Right atrium auricular region (tissue), 2 donors: ENCODE measurements around the gene FMNL1. TPM values are rescaled to one million over a fixed set of nuclear protein-coding genes. Genes with fewer than 3 reads are reported as not detected.

Experiments
- DNase-seq: peaks from one replicate; pipeline ENCODE4 v3.0.0-alpha.2; 2019; ENCODE audit warnings: low spot score
- H3K27ac ChIP-seq, 2 donors: fragments of 200-600 bp; sonication (generic); 1 replicate in 1 of 2; 2 replicates in 1 of 2; pipeline ENCODE4 v1.5.1; 2016 to 2019
- H3K27me3 ChIP-seq, 2 donors: fragments of 200-600 bp; sonication (generic); one replicate each; pipeline versions ENCODE4 v1.5.1 to v1.6.0; 2017 to 2019
- H3K36me3 ChIP-seq: fragments of 200-600 bp; sonication (generic); one replicate; pipeline ENCODE4 v1.5.1; 2016
- H3K4me1 ChIP-seq, 2 donors: fragments of 200-600 bp; sonication (generic); one replicate each; pipeline versions ENCODE4 v1.5.1 to v1.6.0; 2017 to 2019
- H3K4me3 ChIP-seq, 2 donors: fragments of 200-600 bp; sonication (generic); 1 replicate in 1 of 2; 2 replicates in 1 of 2; pipeline ENCODE4 v1.5.1; 2017 to 2019; ENCODE audit warnings: mild to moderate bottlenecking in 1 of 2, moderate library complexity in 1 of 2
- H3K9me3 ChIP-seq, 2 donors: fragments of 200-600 bp; sonication (generic); one replicate each; pipeline ENCODE4 v1.5.1; 2019
- CTCF ChIP-seq, 2 donors: fragments of 200-600 bp; sonication (generic); IDR thresholded peaks; one replicate each; pipeline ENCODE4 v1.5.1; 2019; ENCODE audit warnings: antibody characterized with exemption in 2 of 2
- total RNA-seq, 2 donors: library from RNA; depleted of rRNA; stranded (reverse); fragments of >200 nt; gene quantifications; one replicate each; pipeline ENCODE4 v1.1.0, GENCODE V29; 2016

Gene FMNL1
- total RNA-seq, 2 donors from 2014 or later = 7.6 to 13.6 TPM

- H3K4me1 ChIP-seq = peaks cover 0 to 39% of the 10 kb centered on the region in 2 donors
- DNase-seq = no peak
- no peaks in the 10 kb centered on the region for H3K9me3 ChIP-seq
- peaks cover 36% of the 10 kb centered on the region for H3K36me3 ChIP-seq
- TF ChIP-seq CTCF (IDR thresholded peaks at IDR 0.05) = no peak
- H3K27ac ChIP-seq = peak within 1 kb of the TSS; percentile 44 to 61
- peak within 1 kb of the TSS; percentile 48 to 66 for H3K4me3 ChIP-seq
- H3K27me3 ChIP-seq = no peaks in the 10 kb centered on the region
These were observed 40.2 kb downstream of the FMNL1 start, which contains the start of gene SPATA32 for GRCh38 chr17:45261577-45262515. Gene SPATA32 (minus strand): TSS chr17:45262094. CDS start chr17:45262016, 78 bp downstream.

- TF ChIP-seq CTCF (IDR thresholded peaks at IDR 0.05) = no peak
- no peak for DNase-seq
- H3K27me3 ChIP-seq = no peaks in the 10 kb centered on the region
- no peaks in the 10 kb centered on the region for H3K9me3 ChIP-seq
- H3K4me1 ChIP-seq = peaks cover 0 to 39% of the 10 kb centered on the region in 2 donors
- peak overlapping the region in 1 of 2 donors; percentile 66 for H3K4me3 ChIP-seq
- peak overlapping the region; percentile 44 to 61 for H3K27ac ChIP-seq
- peaks cover 46% of the 10 kb centered on the region for H3K36me3 ChIP-seq
These were observed 41.1 kb downstream of the FMNL1 start for GRCh38 chr17:45262516-45263476.

GRCh38 chr17:45263477-45263860, 41.8 kb downstream of the FMNL1 start:
- H3K27me3 ChIP-seq = no peaks in the 10 kb centered on the region
- no peak for TF ChIP-seq CTCF (IDR thresholded peaks at IDR 0.05)
- H3K4me3 ChIP-seq = no peak overlapping the region
- H3K4me1 ChIP-seq = peaks cover 0 to 39% of the 10 kb centered on the region in 2 donors
- DNase-seq = no peak
- peaks cover 53% of the 10 kb centered on the region for H3K36me3 ChIP-seq
- H3K9me3 ChIP-seq = no peaks in the 10 kb centered on the region
- peak overlapping the region; percentile 38 to 61 for H3K27ac ChIP-seq

GRCh38 chr17:45264430-45264829, 42.7 kb downstream of the FMNL1 start:
- Histone ChIP-seq H3K27me3 (no peaks in the 10 kb centered on the region), H3K36me3 (peaks cover 62% of the 10 kb centered on the region), H3K27ac (no peak overlapping the region), H3K9me3 (no peaks in the 10 kb centered on the region), H3K4me1 (peaks cover 0 to 39% of the 10 kb centered on the region in 2 donors), H3K4me3 (no peak overlapping the region)
- DNase-seq = no peak
- TF ChIP-seq CTCF (IDR thresholded peaks at IDR 0.05) = no peak

- no peaks in the 10 kb centered on the region for H3K27me3 ChIP-seq
- DNase-seq = no peak
- H3K4me3 ChIP-seq = no peak overlapping the region
- TF ChIP-seq CTCF (IDR thresholded peaks at IDR 0.05) = no peak
- no peaks in the 10 kb centered on the region for H3K9me3 ChIP-seq
- no peak overlapping the region for H3K27ac ChIP-seq
- peaks cover 0 to 39% of the 10 kb centered on the region in 2 donors for H3K4me1 ChIP-seq
- H3K36me3 ChIP-seq = peaks cover 68% of the 10 kb centered on the region
These were observed 43.3 kb downstream of the FMNL1 start for GRCh38 chr17:45264988-45265387.
